Glomerular endothelial cell (primary cell): ENCODE results near the gene CEP85. TPM values are rescaled to one million over a fixed set of nuclear protein-coding genes. Genes with fewer than 3 reads are reported as not detected.
"Not testable (repeated sequence)": the region's sequence is repeated elsewhere in the genome, so short reads cannot be mapped to it uniquely, and the experiment has no call there.

Experiments used
- DNase-seq: peaks from one replicate; pipeline ENCODE4 v3.0.0-alpha.2; 2011; ENCODE audit warnings: low read depth, low spot score; ENCODE audit errors: extremely low read depth
- total RNA-seq: library from RNA; depleted of rRNA; stranded (reverse); fragments of >200 nt; gene quantifications from 2 replicates; pipeline ENCODE4 v1.2.3, GENCODE V29; 2015

Gene CEP85
- total RNA-seq, 1 donor from 2014 or later, result 7.9 TPM

- not testable (repeated sequence) for DNase-seq
Observed at GRCh38 chr1:26307966-26308899, 74.2 kb downstream of the CEP85 start.

GRCh38 chr1:26314501-26314900 lies 80.5 kb downstream of the CEP85 start:
- DNase-seq, result no peak

DNA sequence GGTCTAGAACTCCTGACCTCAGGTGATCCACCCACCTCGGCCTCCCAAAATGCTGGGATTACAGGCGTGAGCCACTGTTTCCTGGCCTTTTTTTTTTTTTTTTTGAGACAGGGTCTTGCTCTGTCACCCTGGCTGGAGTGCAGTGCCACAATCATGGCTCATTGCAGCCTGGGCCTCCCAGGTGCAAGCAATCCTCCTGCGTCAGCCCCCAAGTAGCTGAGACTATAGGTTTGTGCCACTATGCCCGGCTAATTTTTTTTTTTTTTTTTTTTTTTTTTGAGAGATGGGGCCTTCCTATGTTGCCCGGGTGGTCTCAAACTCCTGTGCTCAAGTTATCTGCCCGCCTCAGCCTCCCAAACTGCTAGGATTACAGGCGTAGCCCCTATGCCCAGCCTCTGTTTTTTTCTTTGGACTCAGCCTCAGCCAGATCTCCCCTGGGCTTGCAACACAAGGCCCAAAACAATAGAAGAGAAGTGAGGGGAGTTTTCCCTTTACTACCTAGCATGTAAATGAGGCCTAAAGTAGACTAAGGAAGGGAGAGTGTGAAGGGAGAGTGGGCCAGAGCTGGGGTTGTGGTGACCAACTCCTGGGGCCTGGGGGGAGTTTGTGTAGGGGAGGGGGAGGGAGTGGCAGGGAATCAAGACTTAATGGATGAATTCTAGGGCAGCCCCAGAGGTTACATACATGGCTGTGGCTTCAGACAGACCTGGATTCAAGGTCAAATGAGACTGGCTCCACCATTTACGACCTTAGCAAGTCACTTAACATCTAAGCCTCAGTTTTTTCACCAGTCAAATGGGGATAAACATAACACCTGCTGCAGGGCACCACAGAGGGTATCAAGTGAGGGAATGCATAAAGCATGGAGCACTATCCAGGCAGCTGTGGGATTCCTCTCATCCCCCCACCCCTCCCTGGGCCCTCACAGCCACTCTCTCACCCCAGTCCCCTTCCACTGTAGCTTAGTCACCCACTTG lies 82.2 kb downstream of the CEP85 start:
- no peak for DNase-seq

DNA sequence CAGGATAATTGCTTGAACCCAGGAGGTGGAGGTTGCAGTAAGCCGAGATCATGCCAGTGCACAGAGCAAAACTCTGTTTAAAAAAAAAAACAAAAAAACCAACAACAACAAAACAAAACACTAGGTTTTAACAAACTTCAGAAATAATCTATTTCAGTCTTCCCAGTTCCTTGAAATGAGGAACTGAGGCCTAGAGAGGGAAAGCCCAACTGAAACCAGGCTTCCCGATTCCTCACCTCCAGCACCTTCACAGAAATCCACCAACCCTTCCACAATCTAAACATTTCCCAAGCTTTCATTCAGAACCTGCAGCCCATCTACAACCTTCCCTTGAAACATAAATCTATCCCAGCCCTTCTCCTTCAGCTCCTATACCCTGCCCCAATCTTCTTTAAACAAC lies 83.1 kb downstream of the CEP85 start:
- no peak for DNase-seq

GRCh38 chr1:26317612-26318337 lies 83.8 kb downstream of the CEP85 start, which contains the start of gene CD52:
Gene CD52, plus strand, starts transcription at chr1:26317958. Its CDS starts 60 bp downstream, at chr1:26318018.
- DNase-seq, result no peak

- DNase-seq, result no peak
Observed at GRCh38 chr1:26318338-26319064, 84.5 kb downstream of the CEP85 start.

- no peak for DNase-seq
Observed at GRCh38 chr1:26320896-26321295, 86.9 kb downstream of the CEP85 start.

- peak; percentile 41 for DNase-seq
Observed at GRCh38 chr1:26321315-26322041, 87.5 kb downstream of the CEP85 start.

GRCh38 chr1:26322042-26322331 lies 88.0 kb downstream of the CEP85 start:
- no peak for DNase-seq

GRCh38 chr1:26323382-26323781 lies 89.4 kb downstream of the CEP85 start:
- DNase-seq, result no peak

GRCh38 chr1:26324550-26324949 lies 90.5 kb downstream of the CEP85 start:
- DNase-seq, result no peak

DNA sequence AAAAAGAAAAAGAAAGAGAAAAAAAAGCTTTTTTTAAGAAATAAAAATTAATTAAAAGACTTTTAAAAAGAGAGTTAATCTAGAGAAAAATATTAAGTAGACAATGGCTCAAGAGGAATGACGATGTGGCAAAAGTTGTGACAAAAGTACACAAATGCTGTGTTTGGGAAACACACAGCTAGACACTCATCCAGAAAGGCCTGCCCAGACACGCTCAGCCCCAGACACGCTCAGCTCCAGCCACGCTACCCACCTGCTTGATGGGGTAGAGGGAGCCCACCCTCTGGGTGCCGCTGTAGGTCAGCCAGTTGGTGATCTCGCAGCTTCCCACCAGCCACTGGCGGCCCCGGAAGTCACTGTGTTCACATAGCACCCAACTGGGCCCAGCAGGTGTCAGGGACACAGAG lies 94.0 kb downstream of the CEP85 start:
- no peak for DNase-seq

Other genes with a start within 250 kb of the CEP85 start
- 8.2 and 10.5 TPM in 2 replicates for gene PAFAH2, start 236.1 kb upstream of the CEP85 start, total RNA-seq
- gene EXTL1, start 212.4 kb upstream of the CEP85 start, total RNA-seq, result 0.06 TPM in 1 of 2 replicates, not detected in the other
- gene SLC30A2, start 188.1 kb upstream of the CEP85 start, total RNA-seq, result not detected in 2 replicates
- gene TRIM63, start 166.6 kb upstream of the CEP85 start, total RNA-seq, result not detected in 2 replicates
- gene PDIK1L, start 122.4 kb upstream of the CEP85 start, total RNA-seq, result 1.8 and 5.4 TPM in 2 replicates
- gene FAM110D, start 75.1 kb upstream of the CEP85 start, total RNA-seq, result 4.1 and 5.8 TPM in 2 replicates
- gene C1orf232, start 65.2 kb upstream of the CEP85 start, total RNA-seq, result not detected in 2 replicates
- 26.5 and 27.2 TPM in 2 replicates for gene ZNF593, start 64.3 kb upstream of the CEP85 start, total RNA-seq
- not detected in 2 replicates for gene ZNF593OS, start 62.4 kb upstream of the CEP85 start, total RNA-seq
- gene CNKSR1, start 56.7 kb upstream of the CEP85 start, total RNA-seq, result 1.0 TPM in 1 of 2 replicates, not detected in the other
- not detected in 2 replicates for gene CATSPER4, start 43.6 kb upstream of the CEP85 start, total RNA-seq
- 258 and 260 TPM in 2 replicates for gene SH3BGRL3, start 45.9 kb downstream of the CEP85 start, total RNA-seq
- 1.9 and 5.0 TPM in 2 replicates for gene UBXN11, start 72.4 kb downstream of the CEP85 start, total RNA-seq
- not detected in 2 replicates for gene CD52, start 83.8 kb downstream of the CEP85 start, total RNA-seq
- under 0.01 TPM in 1 of 2 replicates, not detected in the other for gene CRYBG2, start 119.9 kb downstream of the CEP85 start, total RNA-seq
- gene ZNF683, start 138.6 kb downstream of the CEP85 start, total RNA-seq, result not detected in 2 replicates
- gene LIN28A, start 176.6 kb downstream of the CEP85 start, total RNA-seq, result 0.05 and 0.06 TPM in 2 replicates
- 49.1 and 52.9 TPM in 2 replicates for gene DHDDS, start 198.1 kb downstream of the CEP85 start, total RNA-seq
- 218 and 234 TPM in 2 replicates for gene HMGN2, start 238.2 kb downstream of the CEP85 start, total RNA-seq